Activated T-helper 17 cell treated with anti-CD3 and anti-CD28 coated beads, Interleukin-2, amount 50 U/mL, for 72 hours (primary cell): ENCODE measurements around the gene HABP4. TPM values are rescaled to one million over a fixed set of nuclear protein-coding genes. Genes with fewer than 3 reads are reported as not detected.

Experiments
- ATAC-seq: fragments of 150-1000 bp; cut with Tn5 transposase; replicated peaks from 2 replicates; pipeline ENCODE4 v1.10.0; 2021; ENCODE audit warnings: mild to moderate bottlenecking, moderate library complexity
- H3K27ac Mint-ChIP-seq: one replicate; pipeline ENCODE4 v1.8.0; 2022; ENCODE audit warnings: mixed read lengths
- H3K27me3 Mint-ChIP-seq: one replicate; pipeline ENCODE4 v1.8.0; 2022; ENCODE audit warnings: mixed read lengths
- H3K36me3 Mint-ChIP-seq: one replicate; pipeline ENCODE4 v1.8.0; 2022; ENCODE audit warnings: low read depth, mild to moderate bottlenecking, mixed read lengths
- H3K4me1 Mint-ChIP-seq: one replicate; pipeline ENCODE4 v1.8.0; 2022; ENCODE audit warnings: mixed read lengths
- H3K4me3 Mint-ChIP-seq: one replicate; pipeline ENCODE4 v1.8.0; 2022; ENCODE audit warnings: mild to moderate bottlenecking, mixed read lengths
- H3K9me3 Mint-ChIP-seq: one replicate; pipeline ENCODE4 v1.8.0; 2022; ENCODE audit warnings: mixed read lengths
- total RNA-seq, 2 donors: library from RNA; stranded (reverse); gene quantifications; one replicate each; pipeline ENCODE4 v1.2.3, GENCODE V29; 2022

Gene HABP4
- total RNA-seq, 2 donors from 2014 or later = 10.0 to 21.3 TPM

DNA sequence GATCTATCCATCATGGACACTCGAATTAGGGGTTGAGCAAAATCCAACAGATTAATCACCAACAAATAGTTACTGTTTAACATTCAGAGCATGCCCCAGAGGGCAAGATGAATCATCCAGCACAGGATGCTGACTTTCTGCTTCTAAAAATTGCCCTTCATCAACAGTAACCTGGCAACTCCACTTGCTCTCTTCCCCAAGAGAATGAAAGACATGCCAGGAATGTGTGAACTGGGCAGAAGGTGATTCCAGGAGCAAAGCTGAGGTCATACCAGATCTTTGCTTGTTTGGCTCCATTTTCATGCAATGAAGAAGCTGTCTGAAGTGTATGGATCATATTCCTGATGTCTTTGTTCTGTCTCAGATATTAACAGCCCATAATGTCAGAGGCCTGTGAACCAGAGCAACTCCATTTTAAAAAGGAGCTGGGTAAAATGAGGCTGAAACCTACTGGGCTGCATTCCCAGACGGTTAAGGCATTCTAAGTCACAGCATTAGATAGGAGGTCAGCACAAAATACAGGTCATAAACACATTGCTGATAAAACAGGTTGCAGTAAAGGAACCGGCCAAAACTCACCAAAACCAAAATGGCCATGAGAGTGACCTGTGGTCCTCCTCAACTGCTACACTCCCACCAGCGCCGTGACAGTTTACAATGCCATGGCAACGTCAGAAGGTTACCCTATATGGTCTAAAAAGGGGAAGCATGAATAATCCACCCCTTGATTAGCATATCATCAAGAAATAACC, 29.3 kb upstream of the HABP4 start:
- Mint-ChIP-seq H3K9me3 (no peaks in the 10 kb centered on the region), H3K4me1 (peaks cover 6% of the 10 kb centered on the region), H3K4me3 (peak overlapping the region; percentile 93), H3K27me3 (no peaks in the 10 kb centered on the region), H3K36me3 (peaks cover 15% of the 10 kb centered on the region), H3K27ac (peak overlapping the region; percentile 91)
- ATAC-seq = peak; percentile 15

DNA sequence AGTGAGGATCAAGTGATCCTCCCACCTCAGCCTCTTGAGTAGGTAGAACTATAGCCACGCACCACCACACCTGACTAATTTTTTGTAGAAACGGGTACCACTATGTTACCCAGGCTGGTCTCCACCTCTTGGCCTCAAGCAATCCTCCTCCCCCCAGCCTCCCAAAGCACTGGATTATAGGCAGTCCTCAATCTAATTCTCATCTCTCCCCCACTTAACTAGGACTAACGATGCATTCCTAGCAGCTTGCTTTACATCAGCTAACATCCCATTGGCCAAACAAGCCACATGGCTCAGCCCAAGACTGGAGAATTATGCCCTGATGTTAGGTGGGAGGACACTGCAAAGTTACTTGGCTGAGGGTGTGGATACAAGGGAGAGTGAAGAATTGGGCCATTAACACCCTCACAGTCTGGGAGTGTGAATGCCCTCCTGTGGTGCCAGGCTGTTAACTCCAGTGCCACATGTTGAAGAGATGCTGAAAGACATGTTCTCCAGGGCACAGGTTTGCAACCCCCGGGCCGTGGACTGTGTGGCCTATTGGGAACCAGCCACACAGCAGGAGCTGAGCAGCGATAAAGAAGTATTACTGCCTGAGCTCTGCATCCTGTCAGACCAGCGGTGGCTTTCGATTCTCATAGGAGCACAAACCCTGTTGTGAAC, 26.5 kb upstream of the HABP4 start:
- no peak for ATAC-seq
- H3K4me3 Mint-ChIP-seq = no peak overlapping the region
- no peaks in the 10 kb centered on the region for H3K27me3 Mint-ChIP-seq
- no peaks in the 10 kb centered on the region for H3K9me3 Mint-ChIP-seq
- no peak overlapping the region for H3K27ac Mint-ChIP-seq
- peaks cover 6% of the 10 kb centered on the region for H3K4me1 Mint-ChIP-seq
- H3K36me3 Mint-ChIP-seq = no peaks in the 10 kb centered on the region

DNA sequence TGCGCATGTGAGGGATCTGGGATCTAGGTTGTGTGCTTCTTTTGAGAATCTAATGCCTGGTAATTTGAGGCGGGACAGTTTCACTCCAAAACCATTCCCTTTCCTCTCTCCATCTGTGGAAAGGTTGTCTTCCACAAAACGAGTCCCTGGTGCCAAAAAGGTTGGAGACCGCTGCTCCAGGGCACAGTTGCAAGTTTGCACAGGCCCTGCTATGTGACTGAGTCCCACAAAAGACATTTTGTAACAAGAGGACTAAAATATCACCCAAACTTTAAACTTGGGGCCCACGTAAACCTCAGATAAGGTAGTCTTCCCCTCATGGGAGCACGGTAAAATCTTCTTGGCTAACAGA, 26.0 kb upstream of the HABP4 start:
- Mint-ChIP-seq H3K27ac (no peak overlapping the region), H3K27me3 (no peaks in the 10 kb centered on the region), H3K4me1 (peaks cover 6% of the 10 kb centered on the region), H3K9me3 (no peaks in the 10 kb centered on the region), H3K4me3 (no peak overlapping the region), H3K36me3 (no peaks in the 10 kb centered on the region)
- no peak for ATAC-seq

DNA sequence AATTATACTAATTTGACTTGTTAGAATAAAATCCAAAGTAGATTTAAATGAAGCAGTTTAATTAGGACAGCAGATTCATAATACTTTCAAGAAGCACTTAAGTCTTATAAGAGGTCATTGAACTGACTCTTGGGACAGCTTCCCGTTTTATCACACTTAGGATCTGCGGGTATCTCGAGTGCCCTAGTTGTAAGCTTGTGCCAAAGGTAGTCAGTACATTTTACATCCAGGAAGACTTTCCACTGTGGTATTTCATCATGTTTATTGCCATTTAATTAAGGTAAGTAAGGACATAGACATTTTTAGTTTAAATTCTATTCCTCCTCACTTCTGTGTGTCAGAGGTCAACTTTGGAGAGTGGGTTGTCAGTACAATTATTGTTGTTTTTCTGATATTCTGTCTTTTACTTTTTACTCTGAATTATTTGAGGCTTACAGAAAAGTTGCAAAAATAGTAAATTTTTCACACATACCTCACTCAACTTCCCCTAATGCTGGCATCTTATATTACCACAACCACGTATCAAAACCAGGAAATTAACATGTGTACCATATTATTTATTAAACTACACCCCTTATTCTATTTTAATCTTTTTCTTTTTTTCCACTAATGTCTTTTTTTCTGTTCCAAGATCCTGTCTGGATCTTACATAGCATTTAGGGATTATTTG, 24.3 kb upstream of the HABP4 start:
- no peaks in the 10 kb centered on the region for H3K27me3 Mint-ChIP-seq
- no peak overlapping the region for H3K27ac Mint-ChIP-seq
- no peak overlapping the region for H3K4me3 Mint-ChIP-seq
- no peak for ATAC-seq
- H3K4me1 Mint-ChIP-seq = no peaks in the 10 kb centered on the region
- H3K36me3 Mint-ChIP-seq = no peaks in the 10 kb centered on the region
- no peaks in the 10 kb centered on the region for H3K9me3 Mint-ChIP-seq

DNA sequence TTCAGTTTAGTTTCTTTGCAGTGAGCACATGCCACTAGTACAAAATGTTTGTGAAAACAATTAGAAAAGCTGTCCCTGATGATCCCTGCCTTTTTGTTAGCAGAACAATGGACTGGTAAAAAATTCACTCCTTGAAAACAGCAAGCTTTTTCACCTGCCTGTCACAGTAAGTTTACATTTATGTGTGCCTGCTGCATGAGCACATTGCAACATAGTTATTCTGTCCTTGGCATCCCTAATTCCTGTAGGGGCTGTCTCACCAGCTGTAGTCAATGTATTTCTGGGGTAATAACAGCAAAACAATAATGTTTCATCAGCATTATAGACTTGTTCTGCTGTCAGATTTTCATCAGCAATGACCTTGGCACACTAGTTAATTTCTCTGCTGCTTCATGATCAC, 20.2 kb upstream of the HABP4 start:
- Mint-ChIP-seq H3K27ac (no peak overlapping the region), H3K36me3 (no peaks in the 10 kb centered on the region), H3K9me3 (no peaks in the 10 kb centered on the region), H3K27me3 (no peaks in the 10 kb centered on the region), H3K4me1 (no peaks in the 10 kb centered on the region), H3K4me3 (no peak overlapping the region)
- ATAC-seq = no peak

DNA sequence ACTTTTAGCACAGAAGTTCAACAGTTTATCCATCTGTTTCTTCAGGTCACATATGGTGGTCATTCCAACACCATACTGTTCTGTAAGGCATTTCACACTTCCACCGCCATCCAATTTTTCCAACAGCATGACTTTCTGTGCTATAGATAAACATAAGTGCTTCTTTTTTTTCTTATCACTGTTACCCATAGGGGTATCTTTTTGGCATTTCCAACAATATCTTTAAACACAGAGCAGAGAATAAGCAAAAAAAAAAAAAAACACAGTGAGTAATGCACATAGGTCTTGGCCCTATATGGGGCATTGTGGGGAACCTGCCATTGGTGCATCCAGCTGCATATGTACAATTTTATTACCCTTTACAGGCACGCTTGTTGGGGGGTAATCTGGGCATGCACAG, 19.6 kb upstream of the HABP4 start:
- ATAC-seq = no peak
- H3K4me3 Mint-ChIP-seq = no peak overlapping the region
- no peaks in the 10 kb centered on the region for H3K4me1 Mint-ChIP-seq
- no peaks in the 10 kb centered on the region for H3K27me3 Mint-ChIP-seq
- H3K9me3 Mint-ChIP-seq = no peaks in the 10 kb centered on the region
- H3K36me3 Mint-ChIP-seq = no peaks in the 10 kb centered on the region
- H3K27ac Mint-ChIP-seq = no peak overlapping the region

DNA sequence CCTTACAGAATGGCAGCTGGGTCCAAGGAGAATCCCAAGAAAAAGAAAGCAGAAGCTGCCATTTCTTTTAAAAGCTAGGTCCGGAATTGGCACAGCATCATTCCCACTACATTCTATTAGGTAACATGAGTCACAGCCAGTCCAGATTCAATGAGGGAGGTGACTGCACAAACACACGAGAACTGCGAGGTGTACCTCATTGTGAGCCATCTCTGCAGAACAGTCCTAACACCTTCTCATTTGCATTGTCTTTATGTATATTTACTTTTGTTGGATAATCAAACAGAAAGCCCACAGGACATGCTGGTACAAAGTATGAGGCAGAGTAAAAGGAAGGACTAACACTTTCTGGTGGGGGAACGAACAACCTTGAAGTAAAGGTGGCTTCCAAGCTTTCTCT, 14.6 kb upstream of the HABP4 start:
- H3K27ac Mint-ChIP-seq = no peak overlapping the region
- no peak overlapping the region for H3K4me3 Mint-ChIP-seq
- no peaks in the 10 kb centered on the region for H3K36me3 Mint-ChIP-seq
- ATAC-seq = no peak
- H3K9me3 Mint-ChIP-seq = no peaks in the 10 kb centered on the region
- no peaks in the 10 kb centered on the region for H3K4me1 Mint-ChIP-seq
- H3K27me3 Mint-ChIP-seq = no peaks in the 10 kb centered on the region

DNA sequence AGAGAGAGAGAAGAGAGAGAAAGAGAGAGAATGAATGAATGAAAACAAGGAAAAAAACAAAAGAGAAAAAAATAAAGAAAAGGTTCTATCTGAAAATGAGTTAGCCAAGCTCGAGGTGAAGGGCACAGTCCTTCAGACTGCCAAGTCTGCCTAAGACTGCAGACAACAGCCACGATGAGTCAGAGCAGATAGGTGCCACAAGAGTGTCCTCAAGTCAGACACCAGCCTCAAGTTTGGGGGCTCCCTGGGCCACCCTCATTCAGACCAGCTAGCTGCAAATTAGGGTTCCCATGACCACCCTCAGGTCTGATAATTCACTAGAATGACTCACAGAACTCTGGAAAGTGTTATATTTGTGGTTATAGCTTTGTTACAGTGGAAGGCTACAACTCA, 13.9 kb upstream of the HABP4 start:
- Mint-ChIP-seq H3K27ac (no peak overlapping the region), H3K36me3 (no peaks in the 10 kb centered on the region), H3K9me3 (no peaks in the 10 kb centered on the region), H3K4me3 (no peak overlapping the region), H3K27me3 (no peaks in the 10 kb centered on the region), H3K4me1 (no peaks in the 10 kb centered on the region)
- peak; percentile 35 for ATAC-seq

DNA sequence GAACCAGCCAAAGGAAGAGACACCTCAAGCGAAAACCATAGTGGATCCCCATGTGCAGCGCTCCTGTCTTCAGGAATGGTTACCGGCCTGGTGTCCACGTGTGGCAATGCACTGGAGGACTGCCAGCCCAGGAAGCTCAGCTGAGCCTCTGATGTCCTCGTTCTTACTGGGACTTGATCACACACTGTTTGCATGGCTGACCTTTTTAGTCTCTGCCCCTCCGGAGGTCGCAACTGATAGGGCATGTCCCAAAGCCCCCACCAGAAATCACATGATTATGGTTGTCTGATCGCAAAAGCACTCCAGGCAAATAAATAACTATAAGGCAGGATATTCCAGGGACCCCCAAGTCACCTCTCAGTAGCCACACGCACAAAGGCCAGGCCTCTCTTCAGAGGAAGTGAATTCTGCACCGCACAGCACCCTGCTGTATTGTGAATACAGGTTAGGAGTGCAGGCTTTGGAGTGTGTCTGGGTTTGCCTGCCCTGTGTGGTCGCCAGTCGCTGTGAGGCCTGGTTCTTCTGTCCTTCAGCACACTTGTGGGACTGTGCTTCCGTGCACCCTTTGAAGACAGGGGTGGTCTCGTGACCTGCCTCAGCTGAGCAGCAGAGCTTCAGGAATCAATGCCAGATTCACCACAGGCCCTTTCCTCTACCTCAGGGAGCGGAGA, 13.4 kb upstream of the HABP4 start:
- ATAC-seq = no peak
- Mint-ChIP-seq H3K27ac (no peak overlapping the region), H3K36me3 (no peaks in the 10 kb centered on the region), H3K27me3 (no peaks in the 10 kb centered on the region), H3K4me3 (no peak overlapping the region), H3K9me3 (no peaks in the 10 kb centered on the region), H3K4me1 (no peaks in the 10 kb centered on the region)

DNA sequence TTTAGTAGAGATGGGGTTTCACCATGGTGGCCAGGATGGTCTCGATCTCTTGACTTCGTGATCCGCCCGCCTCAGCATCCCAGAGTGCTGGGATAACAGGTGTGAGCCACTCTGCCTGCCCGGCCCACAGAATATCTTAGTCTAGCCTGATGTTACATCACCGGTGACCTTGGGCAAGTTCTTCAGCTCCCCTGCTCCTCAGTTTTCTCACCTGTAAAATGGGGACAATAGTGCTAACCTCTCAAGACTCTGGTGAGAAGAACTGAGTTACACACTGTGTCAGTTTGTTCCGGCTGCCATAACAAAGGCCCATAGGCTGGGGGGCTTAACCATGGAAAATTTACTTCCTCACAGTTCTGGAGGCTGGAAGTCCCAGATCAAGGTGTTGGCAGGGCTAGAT, 12.5 kb upstream of the HABP4 start:
- Mint-ChIP-seq H3K9me3 (no peaks in the 10 kb centered on the region), H3K27ac (no peak overlapping the region), H3K4me3 (no peak overlapping the region), H3K4me1 (no peaks in the 10 kb centered on the region), H3K36me3 (no peaks in the 10 kb centered on the region), H3K27me3 (no peaks in the 10 kb centered on the region)
- no peak for ATAC-seq

DNA sequence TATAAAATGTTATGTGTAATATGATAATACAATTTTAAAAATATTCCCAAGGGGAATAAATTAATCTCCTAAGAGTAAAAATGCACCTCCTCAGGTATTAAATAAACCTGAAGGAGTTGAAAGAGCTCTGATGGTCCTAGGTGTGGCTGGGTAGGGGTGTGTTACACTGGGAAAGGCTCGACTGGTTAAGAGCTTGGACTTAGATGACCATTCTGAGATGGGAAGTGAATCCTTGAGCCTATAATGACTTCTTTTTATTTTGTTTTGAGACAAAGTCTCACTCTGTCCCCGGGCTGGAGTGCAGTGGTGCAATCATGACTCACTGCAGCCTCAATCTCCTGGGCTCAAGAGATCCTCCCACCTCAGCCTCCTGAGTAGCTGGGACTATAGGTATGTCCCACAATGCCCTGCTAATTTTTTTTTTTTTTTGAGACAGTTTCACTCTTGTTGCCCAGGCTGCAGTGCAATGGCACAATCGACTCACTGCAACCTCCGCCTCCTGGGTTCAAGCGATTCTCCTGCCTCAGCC, 9.2 kb upstream of the HABP4 start:
- Mint-ChIP-seq H3K4me3 (no peak overlapping the region), H3K36me3 (no peaks in the 10 kb centered on the region), H3K27ac (no peak overlapping the region), H3K4me1 (no peaks in the 10 kb centered on the region), H3K9me3 (no peaks in the 10 kb centered on the region), H3K27me3 (no peaks in the 10 kb centered on the region)
- no peak for ATAC-seq

DNA sequence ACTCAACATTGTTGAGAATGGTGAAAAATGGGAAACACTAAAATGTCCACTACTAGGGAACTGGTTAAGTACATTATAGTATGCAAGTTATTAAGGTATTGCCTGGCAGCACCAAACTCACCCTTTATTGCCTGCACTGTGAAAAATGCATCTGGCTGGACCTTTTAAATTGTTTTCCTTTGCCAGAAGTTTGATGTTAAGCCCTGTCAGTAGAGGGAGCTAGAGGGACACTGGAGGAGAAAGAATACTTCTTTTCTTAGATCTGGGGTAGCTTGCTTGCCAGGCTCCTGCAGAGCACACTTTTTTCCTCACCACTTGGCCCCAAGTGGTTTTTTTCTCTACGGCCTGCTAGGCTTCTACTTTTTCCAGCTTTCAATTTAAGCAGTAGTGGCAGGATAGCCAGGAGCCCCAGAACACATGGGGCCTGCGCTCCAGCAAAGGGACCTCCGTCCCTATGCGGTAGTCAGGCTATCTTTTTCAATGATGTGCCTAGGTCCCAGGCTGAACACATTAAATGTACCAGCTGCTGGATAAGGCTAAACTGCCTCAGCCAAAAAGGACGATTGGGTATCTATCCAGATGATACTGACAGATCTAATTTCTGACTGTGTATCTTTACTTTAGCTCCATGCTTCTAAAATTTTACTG, 8.0 kb upstream of the HABP4 start:
- H3K4me3 Mint-ChIP-seq = no peak overlapping the region
- no peaks in the 10 kb centered on the region for H3K36me3 Mint-ChIP-seq
- H3K27ac Mint-ChIP-seq = no peak overlapping the region
- ATAC-seq = peak; percentile 44
- no peaks in the 10 kb centered on the region for H3K27me3 Mint-ChIP-seq
- H3K4me1 Mint-ChIP-seq = no peaks in the 10 kb centered on the region
- no peaks in the 10 kb centered on the region for H3K9me3 Mint-ChIP-seq

DNA sequence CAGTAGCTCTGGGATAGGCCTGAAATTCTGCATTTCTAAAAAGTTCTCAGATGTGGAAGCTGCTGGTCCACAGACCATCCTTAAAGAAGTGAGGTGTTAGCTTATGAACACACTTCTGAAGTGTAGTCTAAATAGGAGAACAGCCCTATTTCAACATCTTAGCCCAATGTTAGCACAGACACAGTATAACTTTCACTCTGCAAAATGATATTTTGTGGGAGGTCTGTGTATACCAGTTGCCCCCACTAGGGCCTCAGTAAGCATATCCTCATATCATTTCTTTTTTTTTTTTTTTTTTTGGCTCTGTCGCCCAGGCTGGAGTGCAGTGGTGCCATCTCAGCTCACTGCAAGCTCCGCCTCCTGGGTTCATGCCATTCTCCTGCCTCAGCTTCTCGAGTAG, 7.5 kb upstream of the HABP4 start:
- Mint-ChIP-seq H3K4me3 (no peak overlapping the region), H3K36me3 (no peaks in the 10 kb centered on the region), H3K27ac (no peak overlapping the region), H3K4me1 (no peaks in the 10 kb centered on the region), H3K27me3 (no peaks in the 10 kb centered on the region), H3K9me3 (no peaks in the 10 kb centered on the region)
- ATAC-seq = no peak

DNA sequence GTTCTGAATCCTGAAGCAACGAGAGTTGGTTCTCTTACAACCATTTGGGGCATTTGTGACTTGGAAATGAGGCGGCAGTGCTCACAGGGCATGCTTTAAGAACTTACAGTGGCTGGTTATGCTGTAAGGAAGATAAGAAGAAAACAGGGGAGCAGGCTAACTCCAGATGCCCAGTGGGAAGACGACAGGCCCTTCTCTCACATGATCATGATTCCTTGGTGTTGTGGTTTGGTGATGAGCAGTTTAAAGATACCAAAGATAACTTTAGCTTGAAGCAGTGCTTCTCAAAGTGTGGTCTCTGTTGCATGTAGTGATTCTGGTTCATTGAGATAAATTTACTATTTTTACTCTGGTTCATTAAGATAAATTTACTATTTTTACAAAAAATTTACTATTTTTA, 2.6 kb upstream of the HABP4 start:
- ATAC-seq = no peak
- Mint-ChIP-seq H3K36me3 (no peaks in the 10 kb centered on the region), H3K4me1 (peaks cover 7% of the 10 kb centered on the region), H3K9me3 (no peaks in the 10 kb centered on the region), H3K27ac (no peak overlapping the region), H3K4me3 (no peak overlapping the region), H3K27me3 (peaks cover 3% of the 10 kb centered on the region)
